PC-3 (cell line): ENCODE measurements around the gene KSR2. TPM values are rescaled to one million over a fixed set of nuclear protein-coding genes. Genes with fewer than 3 reads are reported as not detected.

ENCODE experiments used
- ATAC-seq: fragments of 200-7000 bp; cut with Tn5 transposase; 2 replicates; pipeline ENCODE4 v1.9.1; 2020; ENCODE audit warnings: mild to moderate bottlenecking, moderate library complexity
- BruUV-seq: library from RNA; stranded (reverse); fragments of 400-500 nt; replicated peaks from 2 replicates; lab custom pipeline; 2021; lab: Mats Ljungman, UMichigan
- CTCF ChIA-PET: fragments of 300-600 bp; sonication (Branson Sonifier 250); formaldehyde crosslinking; loops from one replicate; lab custom pipeline; 2022; ENCODE audit warnings: antibody characterized with exemption; lab: Charles Lee
- POLR2A ChIA-PET: fragments of 300-600 bp; sonication (Branson Sonifier 250); formaldehyde crosslinking; loops from one replicate; lab custom pipeline; 2022; ENCODE audit warnings: antibody characterized with exemption; ENCODE audit not compliant: unreplicated experiment; lab: Charles Lee
- DNase-seq: peaks from one replicate; pipeline ENCODE4 v3.0.0-alpha.2; 2015
- H2AFZ ChIP-seq: fragments of 300-600 bp; sonication (generic); 2 replicates; pipeline ENCODE4 v1.6.0; 2016; ENCODE audit warnings: antibody characterized with exemption, low read length
- H3F3A ChIP-seq: fragments of 300-600 bp; sonication (generic); one replicate; pipeline ENCODE4 v1.6.0; 2017; ENCODE audit warnings: antibody characterized with exemption, low read length, control low read depth, mild to moderate bottlenecking; ENCODE audit not compliant: unreplicated experiment
- H3K27ac ChIP-seq: fragments of 300-600 bp; sonication (generic); 2 replicates; pipeline ENCODE4 v1.5.1; 2016; ENCODE audit warnings: mild to moderate bottlenecking, low read length
- H3K27me3 ChIP-seq: fragments of 300-600 bp; sonication (generic); 2 replicates; pipeline ENCODE4 v1.6.1; 2016; ENCODE audit warnings: low read length, mixed read lengths
- H3K36me3 ChIP-seq: fragments of 300-600 bp; sonication (generic); 2 replicates; pipeline ENCODE4 v1.6.1; 2016; ENCODE audit warnings: low read depth, mixed run types, low read length, mixed read lengths
- H3K4me1 ChIP-seq: fragments of 300-600 bp; sonication (generic); 2 replicates; pipeline ENCODE4 v1.5.1; 2016; ENCODE audit warnings: low read length; ENCODE audit not compliant: insufficient read depth
- H3K4me2 ChIP-seq: fragments of 300-600 bp; sonication (generic); 2 replicates; pipeline ENCODE4 v1.6.0; 2016; ENCODE audit warnings: low read length
- H3K4me3 ChIP-seq: fragments of 300-600 bp; sonication (generic); 2 replicates; pipeline ENCODE4 v1.5.1; 2016; ENCODE audit warnings: mild to moderate bottlenecking, low read length, mixed read lengths
- H3K79me2 ChIP-seq: fragments of 300-600 bp; sonication (generic); 2 replicates; pipeline ENCODE4 v1.6.1; 2017; ENCODE audit warnings: low read length, mixed read lengths
- H3K9ac ChIP-seq: fragments of 300-600 bp; sonication (generic); 2 replicates; pipeline ENCODE4 v1.6.0; 2016; ENCODE audit warnings: mild to moderate bottlenecking, low read length
- H3K9me2 ChIP-seq: fragments of 300-600 bp; sonication (generic); replicated peaks from 2 replicates; pipeline ENCODE4 v1.6.1; 2016; ENCODE audit warnings: mixed run types, low read length, mixed read lengths
- H3K9me3 ChIP-seq: fragments of 300-600 bp; sonication (generic); 2 replicates; pipeline ENCODE4 v1.6.1; 2016; ENCODE audit warnings: low read length, mixed read lengths
- H4K20me1 ChIP-seq: fragments of 300-600 bp; sonication (generic); 2 replicates; pipeline ENCODE4 v1.6.1; 2016; ENCODE audit warnings: low read length, mixed read lengths
- CTCF ChIP-seq: fragments of 300-600 bp; sonication (generic); conservative IDR thresholded peaks from 2 replicates; pipeline ENCODE4 v1.5.1; 2017; ENCODE audit warnings: antibody characterized with exemption, low read depth, mild to moderate bottlenecking, low read length
- EZH2 ChIP-seq: fragments of 300-600 bp; sonication (generic); IDR thresholded peaks from one replicate; pipeline ENCODE4 v1.6.1; 2017; ENCODE audit warnings: antibody characterized with exemption, mild to moderate bottlenecking, low read length; ENCODE audit not compliant: unreplicated experiment
- EZH2phosphoT487 ChIP-seq: fragments of 300-600 bp; sonication (generic); IDR thresholded peaks from 2 replicates; pipeline ENCODE4 v1.6.1; 2018; ENCODE audit warnings: mild to moderate bottlenecking, antibody characterized with exemption, low read length, borderline replicate concordance
- intact Hi-C: fragments of 100-400 bp; cut with micrococcal nuclease; formaldehyde crosslinking; loops from 2 replicates; pipeline ENCODE4 v1.9.0; 2023
- total RNA-seq: library from RNA; depleted of rRNA; stranded (reverse); fragments of >200 nt; gene quantifications from 2 replicates; pipeline ENCODE4 v1.2.3, GENCODE V29; 2014

The KSR2 gene
- total RNA-seq, 1 experiment from 2014 or later, result 0.80 TPM

GRCh38 chr12:118016424-118017264, 47.9 kb upstream of the KSR2 start, which contains the start of gene RFC5:
Gene RFC5, plus strand, starts transcription at chr12:118016703. Its CDS starts 125 bp downstream, at chr12:118016828.
- H2AFZ ChIP-seq, result peak within 1 kb of the TSS; percentile 91
- TF ChIP-seq CTCF (no peak), EZH2 (no peak), EZH2phosphoT487 (no peak)
- H3K27me3 ChIP-seq, result no peaks in the 10 kb centered on the region
- intact Hi-C loops, result loop anchor here (2.0 to 5.0 kb wide), 2 partner anchors 30 to 139 kb away; no protein-coding TSS in a partner anchor
- peak within 1 kb of the TSS; percentile 96 for H3K9ac ChIP-seq
- peak within 1 kb of the TSS; percentile 95 for H3K4me3 ChIP-seq
- H3K27ac ChIP-seq, result peak within 1 kb of the TSS; percentile 17
- POLR2A ChIA-PET, result no interaction called here
- BruUV-seq, result TSS peak; percentile 51
- DNase-seq (peak; percentile 99), ATAC-seq (peak; percentile 99)
- H3K4me2 ChIP-seq, result peak within 1 kb of the TSS; percentile 93
- no peaks in the 10 kb centered on the region for H3F3A ChIP-seq
- CTCF ChIA-PET, result interaction anchor here (0.6 kb wide), 1 partner anchor 17 kb away, joined by 8 read pairs; no protein-coding TSS in a partner anchor
- no peaks in the 10 kb centered on the region for H3K9me2 ChIP-seq
- peaks cover 18% of the 10 kb centered on the region for H3K4me1 ChIP-seq
- no peaks in the 10 kb centered on the region for H3K9me3 ChIP-seq
- H3K36me3 ChIP-seq, result peaks cover 34% of the 10 kb centered on the region
- peaks cover 36% of the 10 kb centered on the region for H3K79me2 ChIP-seq
- peaks cover 5% of the 10 kb centered on the region; the same call in 1 of the 2 replicates for H4K20me1 ChIP-seq

GRCh38 chr12:118015944-118016343, 47.2 kb upstream of the KSR2 start:
- Histone ChIP-seq H3K27ac (no peak overlapping the region), H4K20me1 (peaks cover 5% of the 10 kb centered on the region; the same call in 1 of the 2 replicates), H3K9me3 (no peaks in the 10 kb centered on the region), H3K9me2 (no peaks in the 10 kb centered on the region), H3K4me1 (peaks cover 18% of the 10 kb centered on the region), H3K27me3 (no peaks in the 10 kb centered on the region), H3K9ac (peak overlapping the region; percentile 96; the same call in 1 of the 2 replicates), H3K79me2 (peaks cover 36% of the 10 kb centered on the region), H3F3A (no peaks in the 10 kb centered on the region), H3K4me3 (peak overlapping the region; percentile 95), H3K36me3 (peaks cover 28% of the 10 kb centered on the region), H3K4me2 (peak overlapping the region; percentile 93), H2AFZ (peak overlapping the region; percentile 91)
- intact Hi-C loops, result loop anchor here (2.0 to 5.0 kb wide), 2 partner anchors 29 to 139 kb away; no protein-coding TSS in a partner anchor
- DNase-seq, result no peak
- ChIA-PET POLR2A (no interaction called here), CTCF (interaction anchor here (0.6 kb wide), 1 partner anchor 18 kb away, joined by 8 read pairs; no protein-coding TSS in a partner anchor)
- no peak for ATAC-seq
- TSS peak; percentile 77 for BruUV-seq
- TF ChIP-seq CTCF, result no peak
- TF ChIP-seq EZH2phosphoT487, result no peak
- no peak for TF ChIP-seq EZH2
